ENCODE results near the gene GPC6.

Gene GPC6

GRCh38 chr13:93435651-93436050 lies 209.0 kb downstream of the GPC6 start:
- no peak overlapping the region for H2BK5ac ChIP-seq (ENCODE audit: low read depth, low read length, poor library complexity, severe bottlenecking)
- no peak overlapping the region for H3K23ac ChIP-seq (ENCODE audit: low read length in 2 of 2)
- H3K36me3 ChIP-seq (ENCODE audit: control insufficient read depth in 1 of 2, insufficient read depth in 2 of 2, low read depth in 1 of 2, low read length in 2 of 2) = no peaks in the 10 kb centered on the region
- H3K27ac ChIP-seq (ENCODE audit: low read length, poor library complexity, severe bottlenecking) = no peak overlapping the region
- H2BK120ac ChIP-seq (ENCODE audit: low read depth, low read length) = no peak overlapping the region
- no peak overlapping the region for H4K91ac ChIP-seq (ENCODE audit: low read length)
- no peak overlapping the region for H3K4me2 ChIP-seq (ENCODE audit: low read length, poor library complexity, severe bottlenecking)
- peaks cover 3% of the 10 kb centered on the region for H3K79me1 ChIP-seq (replicated peaks; ENCODE audit: low read length, poor library complexity, severe bottlenecking)
- no peak for DNase-seq
- H2AK5ac ChIP-seq (ENCODE audit: low read length, severe bottlenecking) = no peak overlapping the region
- H3K27me3 ChIP-seq (ENCODE audit: control insufficient read depth in 1 of 2, insufficient read depth in 1 of 2, low read length in 2 of 2) = no peaks in the 10 kb centered on the region
- WGBS = 96% methylated on average over 2 of the region's 3 CpGs
- H3K4me1 ChIP-seq (ENCODE audit: control insufficient read depth, insufficient read depth, low read depth, low read length) = no peaks in the 10 kb centered on the region
- H3K9me3 ChIP-seq (ENCODE audit: control insufficient read depth, low read length) = no peaks in the 10 kb centered on the region
- no peak overlapping the region for H2BK15ac ChIP-seq (ENCODE audit: low read depth, poor library complexity, severe bottlenecking)
- H2BK12ac ChIP-seq (ENCODE audit: low read length in 2 of 2) = no peak overlapping the region
- no peak overlapping the region for H3K9ac ChIP-seq (ENCODE audit: low read length)
- H3K18ac ChIP-seq (ENCODE audit: low read depth in 1 of 2, low read length in 2 of 2) = peak overlapping the region in 1 of 2 experiments; percentile 38
- no peak overlapping the region for H3K14ac ChIP-seq (ENCODE audit: low read length in 2 of 2)
- no peak overlapping the region for H2AFZ ChIP-seq (ENCODE audit: low read depth, low read length)
- H3K4me3 ChIP-seq (ENCODE audit: insufficient read depth in 1 of 2, low read depth in 1 of 2, low read length in 2 of 2) = no peak overlapping the region
- no peak overlapping the region for H4K8ac ChIP-seq (ENCODE audit: low read length)
- no peak overlapping the region for H3K4ac ChIP-seq (ENCODE audit: low read depth in 1 of 2, low read length in 2 of 2)

- H3K36me3 ChIP-seq (ENCODE audit: control insufficient read depth in 1 of 2, insufficient read depth in 2 of 2, low read depth in 1 of 2, low read length in 2 of 2) = no peaks in the 10 kb centered on the region
- H3K27me3 ChIP-seq (ENCODE audit: control insufficient read depth in 1 of 2, insufficient read depth in 1 of 2, low read length in 2 of 2) = no peaks in the 10 kb centered on the region
- H2BK15ac ChIP-seq (ENCODE audit: low read depth, poor library complexity, severe bottlenecking) = no peak overlapping the region
- 81% methylated on average over 2 of the region's 4 CpGs for WGBS
- no peaks in the 10 kb centered on the region for H3K9me3 ChIP-seq (ENCODE audit: control insufficient read depth, low read length)
- no peaks in the 10 kb centered on the region for H3K4me1 ChIP-seq (ENCODE audit: control insufficient read depth, insufficient read depth, low read depth, low read length)
- H2BK5ac ChIP-seq (ENCODE audit: low read depth, low read length, poor library complexity, severe bottlenecking) = no peak overlapping the region
- no peak overlapping the region for H3K14ac ChIP-seq (ENCODE audit: low read length in 2 of 2)
- H4K91ac ChIP-seq (ENCODE audit: low read length) = no peak overlapping the region
- no peak overlapping the region for H2AK5ac ChIP-seq (ENCODE audit: low read length, severe bottlenecking)
- peaks cover 3% of the 10 kb centered on the region for H3K79me1 ChIP-seq (replicated peaks; ENCODE audit: low read length, poor library complexity, severe bottlenecking)
- no peak overlapping the region for H3K4ac ChIP-seq (ENCODE audit: low read depth in 1 of 2, low read length in 2 of 2)
- H4K8ac ChIP-seq (ENCODE audit: low read length) = no peak overlapping the region
- no peak overlapping the region for H3K4me2 ChIP-seq (ENCODE audit: low read length, poor library complexity, severe bottlenecking)
- no peak overlapping the region for H3K9ac ChIP-seq (ENCODE audit: low read length)
- no peak overlapping the region for H3K27ac ChIP-seq (ENCODE audit: low read length, poor library complexity, severe bottlenecking)
- H2AFZ ChIP-seq (ENCODE audit: low read depth, low read length) = no peak overlapping the region
- DNase-seq = no peak
- no peak overlapping the region for H2BK120ac ChIP-seq (ENCODE audit: low read depth, low read length)
- no peak overlapping the region for H3K18ac ChIP-seq (ENCODE audit: low read depth in 1 of 2, low read length in 2 of 2)
- no peak overlapping the region for H3K4me3 ChIP-seq (ENCODE audit: insufficient read depth in 1 of 2, low read depth in 1 of 2, low read length in 2 of 2)
- no peak overlapping the region for H2BK12ac ChIP-seq (ENCODE audit: low read length in 2 of 2)
- no peak overlapping the region for H3K23ac ChIP-seq (ENCODE audit: low read length in 2 of 2)
Measured at GRCh38 chr13:93437081-93437480, 210.5 kb downstream of the GPC6 start.

- Histone ChIP-seq H3K9me3 (ENCODE audit: control insufficient read depth, low read length) (no peaks in the 10 kb centered on the region), H3K9ac (ENCODE audit: low read length) (no peak overlapping the region), H3K4me3 (ENCODE audit: insufficient read depth in 1 of 2, low read depth in 1 of 2, low read length in 2 of 2) (no peak overlapping the region), H2BK15ac (ENCODE audit: low read depth, poor library complexity, severe bottlenecking) (no peak overlapping the region), H2AK5ac (ENCODE audit: low read length, severe bottlenecking) (no peak overlapping the region), H4K8ac (ENCODE audit: low read length) (no peak overlapping the region), H3K27me3 (ENCODE audit: control insufficient read depth in 1 of 2, insufficient read depth in 1 of 2, low read length in 2 of 2) (no peaks in the 10 kb centered on the region), H2AFZ (ENCODE audit: low read depth, low read length) (no peak overlapping the region), H4K91ac (ENCODE audit: low read length) (no peak overlapping the region), H3K4me2 (ENCODE audit: low read length, poor library complexity, severe bottlenecking) (no peak overlapping the region), H2BK5ac (ENCODE audit: low read depth, low read length, poor library complexity, severe bottlenecking) (no peak overlapping the region), H3K14ac (ENCODE audit: low read length in 2 of 2) (no peak overlapping the region), H3K4me1 (ENCODE audit: control insufficient read depth, insufficient read depth, low read depth, low read length) (no peaks in the 10 kb centered on the region), H2BK12ac (ENCODE audit: low read length in 2 of 2) (no peak overlapping the region), H3K36me3 (ENCODE audit: control insufficient read depth in 1 of 2, insufficient read depth in 2 of 2, low read depth in 1 of 2, low read length in 2 of 2) (no peaks in the 10 kb centered on the region), H2BK120ac (ENCODE audit: low read depth, low read length) (no peak overlapping the region), H3K18ac (ENCODE audit: low read depth in 1 of 2, low read length in 2 of 2) (no peak overlapping the region), H3K4ac (ENCODE audit: low read depth in 1 of 2, low read length in 2 of 2) (no peak overlapping the region), H3K23ac (ENCODE audit: low read length in 2 of 2) (no peak overlapping the region), H3K27ac (ENCODE audit: low read length, poor library complexity, severe bottlenecking) (no peak overlapping the region), H3K79me1 (replicated peaks; ENCODE audit: low read length, poor library complexity, severe bottlenecking) (peaks cover 6% of the 10 kb centered on the region)
- 88% methylated on average over 1 of the region's 2 CpGs for WGBS
- no peak for DNase-seq
Measured at GRCh38 chr13:93446238-93446637, 219.6 kb downstream of the GPC6 start.

GRCh38 chr13:93450191-93450621 lies 223.6 kb downstream of the GPC6 start:
- no peaks in the 10 kb centered on the region for H3K9me3 ChIP-seq (ENCODE audit: control insufficient read depth, low read length)
- peak; percentile 80 for DNase-seq
- no peaks in the 10 kb centered on the region for H3K27me3 ChIP-seq (ENCODE audit: control insufficient read depth in 1 of 2, insufficient read depth in 1 of 2, low read length in 2 of 2)
- peaks cover 2% of the 10 kb centered on the region for H3K79me1 ChIP-seq (replicated peaks; ENCODE audit: low read length, poor library complexity, severe bottlenecking)
- H4K91ac ChIP-seq (ENCODE audit: low read length) = no peak overlapping the region
- H2BK15ac ChIP-seq (ENCODE audit: low read depth, poor library complexity, severe bottlenecking) = no peak overlapping the region
- no peak overlapping the region for H2BK12ac ChIP-seq (ENCODE audit: low read length in 2 of 2)
- no peak overlapping the region for H3K4ac ChIP-seq (ENCODE audit: low read depth in 1 of 2, low read length in 2 of 2)
- H3K23ac ChIP-seq (ENCODE audit: low read length in 2 of 2) = no peak overlapping the region
- no peak overlapping the region for H3K18ac ChIP-seq (ENCODE audit: low read depth in 1 of 2, low read length in 2 of 2)
- H4K8ac ChIP-seq (ENCODE audit: low read length) = no peak overlapping the region
- no peak overlapping the region for H2AFZ ChIP-seq (ENCODE audit: low read depth, low read length)
- H2BK120ac ChIP-seq (ENCODE audit: low read depth, low read length) = no peak overlapping the region
- H3K4me2 ChIP-seq (ENCODE audit: low read length, poor library complexity, severe bottlenecking) = no peak overlapping the region
- H3K4me3 ChIP-seq (ENCODE audit: insufficient read depth in 1 of 2, low read depth in 1 of 2, low read length in 2 of 2) = no peak overlapping the region
- no peaks in the 10 kb centered on the region for H3K36me3 ChIP-seq (ENCODE audit: control insufficient read depth in 1 of 2, insufficient read depth in 2 of 2, low read depth in 1 of 2, low read length in 2 of 2)
- H3K9ac ChIP-seq (ENCODE audit: low read length) = peak overlapping the region; percentile 34
- H3K4me1 ChIP-seq (ENCODE audit: control insufficient read depth, insufficient read depth, low read depth, low read length) = no peaks in the 10 kb centered on the region
- H3K27ac ChIP-seq (ENCODE audit: low read length, poor library complexity, severe bottlenecking) = no peak overlapping the region
- H2AK5ac ChIP-seq (ENCODE audit: low read length, severe bottlenecking) = no peak overlapping the region
- no peak overlapping the region for H3K14ac ChIP-seq (ENCODE audit: low read length in 2 of 2)
- no peak overlapping the region for H2BK5ac ChIP-seq (ENCODE audit: low read depth, low read length, poor library complexity, severe bottlenecking)

Data from mesenchymal stem cell (in vitro differentiated cells and primary cell).